GM19452 (cell line): ENCODE results near the gene MYB.
"Not testable (repeated sequence)": the region's sequence is repeated elsewhere in the genome, so short reads cannot be mapped to it uniquely, and the experiment has no call there.

Source experiments
- ATAC-seq: cut with Tn5 transposase; IDR thresholded peaks from one replicate; pipeline ENCODE4 v1.9.1; 2021; ENCODE audit not compliant: unreplicated experiment

MYB gene

DNA sequence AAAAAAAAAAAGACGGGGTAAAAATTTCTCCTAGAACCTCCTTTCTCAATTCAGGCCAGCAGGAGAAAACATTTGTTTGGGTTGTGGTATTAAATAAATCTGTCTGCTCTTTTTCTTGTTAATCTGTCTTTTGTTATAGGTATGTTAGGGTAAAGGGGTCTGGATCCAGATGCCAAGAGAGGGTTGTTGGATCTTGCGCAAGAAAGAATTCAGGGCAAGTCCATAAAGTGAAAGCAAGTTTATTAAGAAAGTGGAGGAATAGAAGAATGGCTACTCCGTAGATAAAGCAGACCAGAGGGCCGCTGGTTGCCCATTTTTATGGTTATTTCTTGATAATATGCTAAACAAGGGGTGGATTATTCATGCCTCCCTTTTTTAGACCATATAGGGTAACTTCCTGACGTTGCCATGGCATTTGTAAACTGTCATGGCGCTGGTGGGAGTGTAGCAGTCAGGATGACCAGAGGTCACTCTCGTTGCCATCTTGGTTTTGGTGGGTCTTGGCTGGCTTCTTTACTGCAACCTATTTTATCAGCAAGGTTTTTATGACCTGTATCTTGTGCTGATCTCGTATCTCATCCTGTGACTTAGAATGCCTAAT is 65.4 kb downstream of the MYB start:
- not testable (repeated sequence) for ATAC-seq

DNA sequence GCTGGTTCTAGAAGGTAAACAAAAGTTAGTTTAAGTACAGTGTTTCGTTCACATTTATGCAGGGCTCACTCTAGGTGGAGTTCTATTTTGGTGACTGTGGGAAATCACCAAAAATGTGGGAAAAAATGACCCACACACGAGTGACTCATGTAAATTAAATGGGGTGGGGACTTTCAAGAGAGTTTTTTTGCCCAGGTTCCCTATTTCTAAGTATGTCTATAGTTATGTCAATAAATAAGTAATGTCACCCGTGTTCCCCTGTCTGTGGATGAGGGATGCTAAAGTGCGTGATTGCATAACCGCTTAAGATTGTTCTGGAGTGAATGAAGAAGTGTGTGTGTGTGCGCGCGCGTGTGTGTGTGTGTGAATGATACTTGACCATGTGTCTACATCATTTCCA is 69.1 kb downstream of the MYB start:
- no peak for ATAC-seq

DNA sequence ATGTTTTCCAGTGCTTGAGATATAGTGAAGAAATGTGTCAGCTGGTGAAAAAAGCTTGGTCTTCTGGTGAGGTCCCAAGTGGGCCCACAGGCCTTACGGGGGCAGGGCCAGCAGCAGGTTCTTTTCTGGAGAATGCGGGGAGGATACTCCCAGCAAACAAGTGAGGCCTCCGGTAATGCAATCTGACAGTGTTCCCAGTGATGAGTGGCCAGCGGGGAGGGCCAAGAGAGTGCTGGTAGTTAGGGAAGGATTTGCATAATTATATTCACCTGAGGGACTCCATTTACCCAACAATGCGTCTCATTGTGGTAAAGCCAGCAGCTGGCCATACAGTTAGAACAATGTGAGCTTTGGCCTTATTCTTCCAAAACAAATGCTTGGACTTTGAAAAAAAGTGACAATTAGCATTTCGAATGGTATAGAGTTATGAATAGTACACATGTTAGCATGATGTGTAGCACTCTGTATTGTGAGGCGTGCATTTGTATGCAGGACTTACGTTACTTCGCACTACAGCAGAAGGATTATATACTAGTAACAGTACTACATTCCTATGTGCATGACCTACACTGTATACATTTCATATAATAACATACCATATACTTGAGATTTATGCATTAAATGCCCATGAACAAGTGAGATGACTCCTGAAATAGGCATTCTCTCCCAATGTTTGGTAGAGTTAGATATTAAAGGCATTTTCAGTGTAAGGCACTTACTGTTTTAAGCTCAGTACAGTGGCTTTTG is 69.8 kb downstream of the MYB start:
- ATAC-seq, result no peak

DNA sequence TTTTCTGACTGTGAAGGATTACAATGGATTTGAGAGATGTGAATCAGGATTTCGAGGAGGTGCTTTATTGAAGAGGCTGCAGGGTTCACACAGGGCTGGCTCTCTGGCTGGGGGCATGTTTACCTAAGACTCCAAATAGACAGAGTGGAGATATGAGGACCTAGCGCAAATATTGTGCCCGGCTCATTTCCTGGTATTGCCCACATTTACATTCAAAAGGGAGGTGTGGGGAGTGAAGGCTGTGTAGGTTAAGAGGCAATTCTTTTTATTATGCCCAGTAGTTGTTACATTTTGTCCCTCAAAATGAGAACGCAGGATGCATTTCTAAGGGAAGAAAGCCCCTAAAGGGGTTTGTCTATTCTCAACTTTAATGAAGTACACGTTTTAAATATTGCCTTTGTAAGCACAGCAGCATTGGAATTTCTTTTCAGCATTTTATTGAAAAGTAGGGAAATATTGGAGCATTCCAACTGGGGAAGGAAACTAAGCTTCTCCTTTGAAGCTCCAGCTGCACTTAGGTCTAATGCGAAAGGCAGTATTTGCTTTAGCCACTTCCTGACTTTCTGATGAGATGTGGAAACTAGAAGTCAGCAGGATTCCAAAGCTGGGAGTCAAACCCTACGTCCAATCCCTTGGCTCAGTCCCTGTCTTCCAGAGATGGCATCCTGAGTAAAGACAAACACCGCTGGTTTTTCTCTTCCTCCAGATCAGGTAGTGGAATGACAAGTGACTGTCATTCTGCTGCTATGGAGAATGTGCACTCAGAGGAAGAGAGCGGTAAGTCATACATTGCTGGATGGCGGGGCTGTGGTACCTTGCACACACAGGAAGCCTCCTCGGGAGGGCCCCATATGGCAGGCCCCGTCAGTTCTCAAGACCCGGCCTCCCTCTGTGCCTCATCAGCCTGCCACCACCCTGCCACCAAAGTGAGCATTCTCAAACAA is 70.7 kb downstream of the MYB start:
- ATAC-seq, result no peak

DNA sequence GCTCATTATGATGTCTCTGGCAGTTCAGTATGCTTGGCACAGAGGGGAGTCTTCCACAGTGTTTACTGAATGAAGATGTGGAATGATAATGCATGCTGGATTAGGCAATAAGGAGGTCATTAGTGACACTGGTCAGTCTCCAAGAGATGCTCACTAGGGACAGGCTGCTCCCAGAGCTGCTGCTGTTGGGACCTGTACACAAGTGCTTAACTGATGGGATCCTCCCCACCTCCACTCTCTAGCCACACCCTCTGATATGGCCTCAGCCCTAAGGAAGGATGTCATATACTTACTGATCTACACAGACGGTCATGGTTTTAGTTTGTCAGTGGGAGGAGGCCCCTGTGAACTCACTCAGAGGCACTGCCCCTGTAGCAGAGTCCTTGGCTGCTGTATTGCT is 73.4 kb downstream of the MYB start:
- no peak for ATAC-seq

DNA sequence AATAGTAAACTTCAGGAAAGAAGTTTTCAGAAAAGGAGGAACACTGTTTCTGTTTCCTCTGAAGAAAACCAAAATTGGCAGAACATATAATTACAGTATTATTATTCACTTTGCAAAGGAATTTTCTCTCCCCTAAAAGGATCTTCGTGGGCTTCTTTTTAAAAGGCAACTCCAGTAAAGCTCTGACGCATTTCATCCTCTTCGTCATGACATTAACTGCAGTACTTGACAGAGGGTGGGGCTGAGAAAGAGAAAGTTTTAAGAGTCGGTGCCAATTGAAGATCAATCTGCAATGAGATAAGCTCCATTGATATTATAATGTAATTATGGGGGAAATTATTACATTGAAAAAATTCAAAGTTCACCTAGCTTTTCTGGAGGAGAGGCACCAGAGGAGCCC is 75.8 kb downstream of the MYB start:
- ATAC-seq, result no peak

DNA sequence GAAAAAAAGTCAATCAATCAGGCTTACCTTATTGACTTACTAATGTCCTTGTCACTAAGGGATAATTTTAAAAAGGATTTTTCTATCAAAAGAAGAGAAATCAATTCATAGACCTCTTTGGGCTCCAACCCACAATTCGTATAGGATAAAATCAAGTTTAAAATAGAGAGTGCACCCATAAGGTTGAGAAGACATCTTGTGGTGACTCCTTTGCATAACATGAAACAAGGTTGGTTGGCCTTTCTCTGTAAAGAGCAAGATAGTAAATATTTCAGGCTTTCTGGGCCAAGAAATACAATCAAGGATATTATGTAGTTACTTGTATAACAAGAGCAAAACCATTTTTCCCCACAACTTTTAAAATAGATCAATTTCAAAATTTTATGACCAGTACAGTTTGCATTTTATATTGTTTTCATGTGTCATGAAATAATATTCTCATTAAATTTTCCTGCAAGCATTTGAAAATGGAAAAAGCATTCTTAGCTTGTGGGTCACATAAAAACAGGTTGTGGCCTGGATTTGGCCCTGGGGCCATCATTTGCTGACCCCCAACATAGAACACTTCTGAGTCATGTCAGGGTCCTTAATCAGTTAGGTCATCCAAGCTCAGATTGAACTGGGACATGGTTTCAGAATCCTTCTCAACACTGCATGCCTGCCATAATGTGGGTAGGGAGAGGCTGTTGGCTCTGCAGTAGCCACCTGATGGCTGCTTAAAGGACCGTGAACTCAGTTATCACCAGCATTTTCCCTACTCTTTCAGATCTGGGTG is 76.7 kb downstream of the MYB start:
- no peak for ATAC-seq

DNA sequence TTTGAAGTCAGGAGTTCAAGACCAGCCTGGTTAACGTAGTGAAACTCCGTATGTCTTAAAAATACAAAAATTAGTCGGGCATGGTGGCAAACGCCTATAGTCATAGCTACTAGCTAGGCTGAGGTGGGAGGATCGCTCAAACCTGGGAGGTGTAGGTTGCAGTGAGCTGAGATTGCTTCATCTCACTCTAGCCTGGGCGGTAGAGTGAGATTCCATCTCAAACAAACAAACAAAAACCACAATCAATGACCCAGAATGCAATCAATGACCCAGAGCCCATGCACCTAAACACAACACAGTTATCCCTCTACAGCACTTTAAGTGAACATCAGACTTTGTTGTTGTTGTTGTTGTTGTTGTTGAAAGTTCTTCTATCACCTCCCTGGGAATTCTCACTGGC is 77.9 kb downstream of the MYB start:
- ATAC-seq, result no peak

DNA sequence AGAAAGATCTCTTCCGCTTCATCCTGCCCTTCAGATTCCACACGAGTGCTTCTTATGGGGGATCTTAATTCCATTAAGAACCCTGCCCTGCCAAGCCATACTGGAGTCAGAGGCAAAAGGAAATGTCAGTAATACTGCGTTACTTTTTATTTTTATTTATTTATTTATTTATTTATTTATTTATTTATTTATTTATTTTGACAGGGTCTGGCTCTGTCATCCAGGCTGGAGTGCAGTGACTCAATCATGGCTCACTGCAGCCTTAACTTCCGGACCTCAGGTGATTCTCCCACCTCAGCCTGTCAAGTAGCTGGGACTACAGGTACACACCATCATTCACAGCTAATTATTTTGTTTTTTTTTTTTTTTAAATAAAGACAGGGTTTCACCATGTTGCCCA is 79.5 kb downstream of the MYB start:
- no peak for ATAC-seq

DNA sequence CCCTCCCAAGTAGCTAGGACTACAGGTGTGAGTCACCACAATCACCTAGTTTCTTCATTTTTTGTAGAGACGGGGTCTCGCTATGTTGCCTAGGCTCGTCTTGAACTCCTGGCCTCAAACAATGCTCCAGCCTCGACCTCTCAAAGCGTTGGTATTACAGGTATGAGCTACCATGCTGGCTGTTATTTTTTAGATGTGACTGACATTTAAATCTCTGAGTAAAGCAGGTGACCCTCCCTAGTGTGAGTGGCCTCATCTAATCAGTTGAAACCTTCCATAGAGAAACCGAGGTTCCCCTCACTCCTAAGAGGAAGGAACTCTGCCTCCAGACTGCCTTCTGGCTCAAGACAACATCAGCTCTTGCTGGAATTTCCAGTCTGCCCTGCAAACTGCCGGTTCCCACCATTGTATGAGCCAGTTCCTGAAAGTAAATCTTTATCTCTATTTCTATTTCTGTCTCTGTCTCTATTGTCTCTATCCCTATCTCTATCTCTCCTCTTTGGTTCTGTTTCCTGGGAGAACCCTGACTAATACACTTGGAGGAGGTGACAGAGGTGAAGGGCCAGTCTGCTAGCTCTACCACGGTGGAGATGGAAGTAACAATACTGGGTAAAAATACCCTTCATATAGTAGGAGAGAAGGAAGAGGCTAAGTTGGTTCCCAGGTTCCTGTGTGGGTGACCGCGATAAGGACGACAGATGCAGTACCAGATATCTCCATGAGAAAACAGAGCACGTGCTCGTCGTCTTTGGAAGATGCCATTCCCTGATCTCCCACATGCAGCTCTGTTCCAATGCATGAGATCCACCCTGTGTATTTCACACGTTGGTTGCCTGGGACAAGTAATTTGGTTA is 81.0 kb downstream of the MYB start:
- ATAC-seq, result no peak

DNA sequence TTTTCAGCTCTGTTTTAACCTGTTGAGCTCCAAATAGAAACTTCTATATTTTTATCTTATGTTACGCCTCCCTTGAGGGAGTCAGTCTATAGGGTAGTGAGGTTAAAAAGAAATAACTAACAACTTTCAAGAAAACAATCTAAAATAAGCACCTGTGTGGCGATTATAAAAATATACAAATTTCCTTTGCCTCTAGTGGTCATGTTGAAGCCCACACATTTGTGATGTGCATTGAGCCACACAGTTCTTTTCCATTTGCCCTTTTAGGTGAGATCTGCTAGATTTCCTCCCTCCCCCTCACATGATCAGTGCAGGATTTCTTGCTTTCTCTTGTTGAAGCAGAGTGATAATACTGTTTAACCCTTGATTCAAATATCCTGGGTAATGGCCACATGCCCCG is 84.2 kb downstream of the MYB start:
- no peak for ATAC-seq

DNA sequence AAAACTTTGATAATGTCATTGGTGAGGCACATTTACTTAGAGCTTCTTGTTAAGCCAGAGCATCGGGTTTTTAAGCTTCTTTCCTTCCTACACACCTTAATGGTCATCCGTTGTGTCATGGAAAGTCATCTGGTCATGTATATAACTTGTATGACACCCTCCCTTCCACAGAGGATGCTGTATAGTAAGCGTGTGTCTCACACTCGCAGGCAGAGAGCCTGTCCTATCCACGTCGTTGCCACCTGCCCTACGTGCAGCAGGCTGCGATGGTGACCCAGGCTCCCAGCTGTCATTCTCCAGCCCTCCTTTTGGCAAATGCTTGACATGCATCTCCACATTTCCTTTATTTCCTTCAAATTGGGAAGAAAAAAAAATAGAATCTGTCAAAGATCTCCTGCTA is 85.6 kb downstream of the MYB start:
- ATAC-seq, result no peak

DNA sequence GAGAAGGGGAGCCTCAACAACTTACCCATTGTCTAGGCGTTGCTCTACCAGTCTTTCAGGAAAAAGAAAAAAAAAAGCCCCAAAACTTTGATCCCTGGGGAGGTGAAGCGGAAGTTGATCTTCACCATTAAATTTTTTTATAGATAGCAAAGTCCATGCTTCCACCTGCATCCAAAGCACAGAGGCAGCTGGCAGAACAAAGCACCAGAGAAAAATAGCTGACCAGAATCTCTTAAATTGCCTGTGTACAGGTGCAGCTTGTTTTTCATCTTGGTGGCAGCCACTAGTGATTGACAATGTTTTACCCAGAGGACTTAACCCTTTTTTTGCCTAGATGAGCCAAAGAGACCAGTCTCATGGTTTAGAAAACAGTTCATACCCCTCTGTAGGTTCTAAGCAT is 86.0 kb downstream of the MYB start:
- ATAC-seq, result no peak

DNA sequence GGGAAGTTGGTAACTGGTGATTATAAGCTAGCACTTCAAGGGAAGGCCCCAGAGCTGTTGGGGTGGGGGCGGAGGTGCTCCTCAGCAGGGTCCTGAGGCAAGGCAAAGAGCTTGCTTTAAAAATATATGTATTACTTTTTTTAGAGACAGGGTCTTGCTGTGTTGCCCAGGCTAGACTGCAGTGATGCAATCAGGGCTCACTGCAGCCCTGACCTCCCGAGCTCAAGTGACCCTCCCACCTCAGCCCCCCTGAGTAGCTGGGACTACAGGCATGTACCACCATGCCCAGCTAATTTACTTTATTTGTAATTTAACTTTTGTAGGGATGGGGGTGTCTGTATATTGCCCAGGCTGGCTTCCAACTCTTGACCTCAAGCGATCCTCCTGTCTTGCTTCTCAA is 87.2 kb downstream of the MYB start:
- no peak for ATAC-seq

DNA sequence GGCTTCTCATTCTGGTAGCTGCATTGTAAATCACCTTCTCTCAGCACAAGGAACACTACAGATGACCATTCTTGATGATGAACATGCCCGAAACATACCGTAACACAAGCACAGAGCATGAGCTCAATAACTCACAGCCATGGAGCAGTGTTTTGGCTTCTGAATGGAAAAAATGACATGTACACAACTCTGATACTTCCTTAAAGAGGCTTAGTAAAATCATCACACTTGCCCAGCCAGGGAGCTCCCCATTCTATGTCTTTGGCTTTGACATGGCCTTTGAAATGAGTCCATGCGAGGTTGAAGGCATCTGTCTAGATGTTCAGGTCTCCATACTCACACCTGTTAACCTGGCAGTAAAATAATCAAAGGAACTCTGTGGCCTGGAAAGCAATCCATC is 87.6 kb downstream of the MYB start:
- no peak for ATAC-seq
